Inflammatory macrophage treated with lipopolysaccharide for 4 hours (primary cell): Measurements from ENCODE around the gene ARHGDIA.
A peak's percentile ranks its signal among the peaks of the same experiment; 100 is the strongest.
"Not testable (repeated sequence)": the region's sequence is repeated elsewhere in the genome, so short reads cannot be mapped to it uniquely, and the experiment has no call there.

Experiments used
- DNase-seq: peaks from one replicate; pipeline ENCODE4 v3.0.0-alpha.2; 2020

ARHGDIA gene

DNA sequence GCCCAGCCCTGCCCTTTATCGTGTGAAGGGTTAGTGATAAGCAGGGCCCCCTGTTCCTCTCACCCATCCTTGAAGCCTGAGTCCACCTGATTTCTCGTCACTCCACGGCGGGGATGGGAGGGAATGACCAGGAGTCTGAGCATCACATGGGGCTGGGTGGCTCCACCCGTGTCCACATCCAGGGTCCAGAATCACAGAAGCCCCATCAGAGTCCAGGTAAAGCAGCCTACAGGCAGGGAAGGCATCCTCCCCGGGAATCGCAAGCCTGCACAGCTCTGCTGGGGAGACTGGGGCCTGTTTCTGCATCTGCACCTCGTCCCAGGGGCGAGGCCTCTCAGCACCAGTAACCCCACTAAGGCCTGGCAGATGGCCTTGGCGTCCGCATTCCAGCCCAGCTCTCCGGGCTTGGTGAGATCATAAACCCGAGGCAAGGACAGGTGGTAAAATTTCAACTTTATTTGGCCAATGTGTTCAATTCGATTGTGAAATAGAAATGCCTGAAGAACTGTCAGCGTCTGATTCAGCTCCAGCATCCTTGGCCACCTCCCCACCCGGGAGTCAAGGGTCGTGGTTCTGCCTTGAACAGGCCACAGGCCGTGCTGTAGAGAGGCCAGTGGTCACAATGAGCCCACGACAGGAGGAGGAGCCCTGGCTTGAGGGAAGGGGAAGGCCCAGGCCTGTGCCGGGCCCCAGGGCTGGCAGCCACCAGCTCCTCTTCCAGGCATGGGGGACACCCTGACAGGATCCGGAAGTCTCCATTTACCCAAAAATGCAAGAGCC, 28.2 kb downstream of the ARHGDIA start:
- no peak for DNase-seq

DNA sequence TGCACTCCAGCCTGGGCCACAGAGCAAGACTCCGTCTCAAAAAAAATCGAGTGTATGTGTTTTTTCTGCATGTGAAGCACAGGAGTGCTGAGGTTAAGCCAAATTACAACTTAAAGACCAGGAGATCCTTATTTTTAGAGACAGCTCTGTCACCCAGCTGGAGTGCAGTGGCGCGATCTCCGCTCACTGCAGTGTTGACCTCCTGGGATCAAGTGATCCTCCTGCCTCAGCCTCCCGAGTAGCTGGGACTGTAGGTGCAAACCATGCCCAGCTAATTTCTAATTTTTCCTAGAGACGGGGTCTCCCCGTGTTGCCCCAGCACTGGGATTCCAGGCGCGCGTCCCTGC, 28.8 kb downstream of the ARHGDIA start:
- DNase-seq: no peak

DNA sequence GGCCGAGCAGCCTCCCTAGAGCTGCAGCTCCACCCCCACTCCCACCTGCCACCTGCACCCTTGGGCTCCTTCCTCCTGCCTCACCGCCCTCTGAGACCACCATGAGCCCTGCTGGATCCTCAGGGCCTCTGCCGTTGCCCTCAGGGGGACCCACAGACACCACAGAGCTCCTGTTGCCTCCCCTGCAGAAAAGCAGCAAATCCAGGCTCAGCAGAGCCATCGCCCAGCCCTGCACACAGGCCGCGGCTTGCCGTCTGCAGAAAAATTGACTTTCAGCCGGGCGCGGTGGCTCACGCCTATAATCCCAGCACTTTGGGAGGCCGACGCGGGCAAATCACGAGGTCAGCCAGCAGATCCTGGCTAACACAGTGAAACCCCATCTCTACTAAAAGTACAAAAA, 29.3 kb downstream of the ARHGDIA start:
- DNase-seq: no peak

GRCh38 chr17:81840826-81841778, 30.0 kb downstream of the ARHGDIA start:
- DNase-seq: no peak

DNA sequence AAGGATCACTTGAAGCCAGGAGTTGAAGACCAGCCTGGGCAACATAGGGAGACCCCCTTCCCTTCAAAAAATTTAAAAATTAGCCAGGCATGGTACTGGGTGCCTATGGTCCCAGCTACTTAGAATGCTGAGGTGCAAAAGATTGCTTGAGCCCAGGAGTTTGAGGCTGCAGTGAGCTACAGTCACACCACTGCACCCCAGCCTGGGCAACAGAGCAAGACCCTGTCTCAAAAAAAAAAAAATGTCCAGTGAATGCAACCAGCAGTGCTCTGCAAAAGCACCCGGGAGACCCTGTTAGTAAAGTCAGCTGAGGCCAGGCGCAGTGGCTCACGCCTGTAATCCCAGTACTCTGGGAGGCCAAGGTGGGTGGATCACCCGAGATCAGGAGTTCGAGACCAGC, 31.1 kb downstream of the ARHGDIA start:
- DNase-seq: not testable (repeated sequence)

DNA sequence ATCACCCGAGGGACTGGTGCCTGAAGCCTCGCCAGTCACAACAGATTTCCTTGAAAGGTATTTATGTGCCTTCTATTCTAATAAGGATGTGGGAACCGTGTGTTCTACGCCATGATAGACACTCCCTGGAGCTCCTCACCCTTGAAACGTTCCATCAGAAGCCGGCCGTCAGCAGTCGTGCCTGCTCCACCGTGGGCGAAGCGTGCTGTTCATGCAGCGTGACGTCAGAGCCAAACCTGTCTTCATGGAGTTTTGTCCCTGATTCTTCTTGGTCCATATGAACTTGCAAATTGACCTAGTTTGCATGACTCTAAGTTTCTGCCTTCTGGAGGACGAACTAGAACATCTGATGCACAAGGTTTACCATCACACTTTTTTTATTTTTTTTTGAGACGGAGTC, 31.8 kb downstream of the ARHGDIA start:
- DNase-seq: no peak

DNA sequence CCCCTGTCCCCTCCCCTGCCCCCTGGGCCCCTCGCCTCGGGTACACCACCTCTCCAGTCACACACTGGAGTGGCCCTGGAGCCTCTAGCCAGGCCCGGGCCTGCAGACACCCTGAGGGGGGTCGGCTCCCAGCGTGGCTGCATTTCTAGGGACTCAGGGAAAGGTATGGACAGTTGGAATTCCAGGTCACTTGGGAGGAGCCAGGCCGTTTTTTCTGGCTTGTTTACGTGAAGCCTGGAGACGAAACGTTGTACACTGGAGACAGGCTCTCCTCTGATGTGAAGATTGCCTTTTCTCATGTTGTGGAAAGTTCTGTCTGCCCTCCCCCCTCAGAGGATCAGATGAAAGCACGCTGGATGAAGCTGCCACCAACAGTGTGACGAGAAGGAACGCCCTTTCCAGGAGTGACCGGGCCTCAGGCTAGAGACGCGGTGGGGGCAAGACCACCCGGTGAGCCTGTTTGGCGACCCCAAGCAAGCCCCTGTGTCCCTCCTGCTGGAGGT, 32.3 kb downstream of the ARHGDIA start:
- DNase-seq: no peak

DNA sequence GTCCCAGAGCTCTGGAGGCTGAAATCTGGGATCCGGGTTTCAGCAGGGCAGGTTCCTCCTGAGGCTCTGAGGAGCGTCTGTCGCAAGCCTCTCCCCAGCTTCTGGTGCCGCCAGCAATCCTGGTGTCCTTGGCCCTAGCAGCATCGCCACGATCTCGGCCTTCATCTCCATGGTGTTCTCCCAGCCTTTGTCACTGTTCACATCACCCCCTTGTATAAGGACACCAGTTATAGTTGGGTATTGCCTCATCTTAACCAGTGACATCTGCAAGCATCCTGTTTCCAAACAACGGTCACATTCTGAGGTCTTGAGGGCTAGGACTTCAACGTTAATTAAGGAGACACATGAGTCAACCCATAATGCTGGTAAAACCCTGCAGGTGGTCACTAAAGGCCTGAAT, 33.5 kb downstream of the ARHGDIA start:
- DNase-seq: peak; percentile 91

DNA sequence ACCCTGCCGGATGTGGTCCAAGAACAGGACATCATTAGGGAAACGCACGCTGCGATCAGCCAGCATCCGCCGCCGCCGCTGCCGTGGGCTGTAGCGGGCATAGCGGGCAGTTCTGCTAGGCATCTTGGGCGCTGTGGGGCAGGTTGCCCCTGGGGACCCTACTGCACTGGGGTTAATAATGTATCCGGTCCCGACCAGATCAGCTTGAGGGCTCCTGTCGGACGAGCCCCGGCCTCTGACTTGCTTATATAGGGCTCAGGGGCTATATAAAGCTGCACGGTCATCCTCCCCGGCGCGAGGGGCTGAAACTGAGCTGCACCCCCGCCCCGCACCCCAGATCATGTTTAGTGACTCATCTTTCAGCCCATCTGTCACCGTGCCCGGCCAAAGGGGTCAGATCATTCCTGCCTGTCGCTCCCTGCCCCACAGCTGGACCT, 36.3 kb downstream of the ARHGDIA start, which contains the start of gene PPP1R27:
TSS of gene PPP1R27 (minus strand) at position 220 of the 437 bp plus-strand sequence. CDS start at position 123, 97 bp downstream.
- DNase-seq: no peak

DNA sequence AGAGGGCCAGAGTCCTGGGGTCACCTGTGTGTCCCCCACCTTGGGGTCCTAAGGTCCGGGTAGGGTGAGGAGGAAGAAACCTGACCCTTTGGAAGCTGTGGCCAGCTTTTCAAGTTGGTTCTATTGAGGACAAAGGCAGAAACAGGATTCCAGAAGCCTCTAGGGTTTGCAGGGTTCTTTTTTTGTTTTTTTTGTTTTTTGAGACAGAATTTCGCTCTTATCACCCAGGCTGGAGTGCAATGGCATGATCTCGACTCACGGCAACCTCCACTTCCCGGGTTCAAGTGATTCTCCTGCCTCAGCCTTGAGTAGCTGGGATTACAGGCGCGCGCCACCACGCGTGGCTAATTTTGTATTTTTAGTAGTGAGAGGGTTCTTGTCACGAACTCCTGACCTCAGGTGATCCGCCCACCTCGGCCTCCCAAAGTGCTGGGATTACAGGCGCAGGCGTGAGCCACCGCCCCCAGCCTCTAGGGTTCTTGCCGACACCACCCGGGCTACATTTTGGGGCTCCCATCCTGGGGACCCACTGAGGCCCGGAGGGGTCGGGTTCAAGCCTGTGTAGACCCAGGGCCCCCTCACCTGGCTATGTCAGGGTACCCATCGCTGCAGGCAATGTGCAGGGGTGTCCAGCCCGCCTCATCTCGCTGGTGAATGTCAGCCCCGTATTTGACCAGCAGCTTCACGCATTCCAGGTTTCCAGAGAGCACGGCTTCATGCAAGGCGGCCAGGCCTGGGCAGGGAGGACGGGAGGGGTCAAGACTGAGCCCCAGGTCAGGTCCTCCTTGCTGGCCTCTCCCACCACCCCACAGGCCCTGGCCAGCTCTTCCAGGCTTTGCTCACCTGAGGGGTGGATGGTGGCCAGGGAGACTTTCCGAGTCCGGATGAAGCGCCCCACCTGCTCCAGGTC, 37.0 kb downstream of the ARHGDIA start:
- DNase-seq: no peak

- DNase-seq: peak; percentile 97
These were observed 37.8 kb downstream of the ARHGDIA start, which contains the start of gene MCRIP1 for GRCh38 chr17:81833160-81833920. Gene MCRIP1, minus strand, starts transcription at chr17:81833291. Its CDS starts 8,785 bp downstream, at chr17:81824506.

DNA sequence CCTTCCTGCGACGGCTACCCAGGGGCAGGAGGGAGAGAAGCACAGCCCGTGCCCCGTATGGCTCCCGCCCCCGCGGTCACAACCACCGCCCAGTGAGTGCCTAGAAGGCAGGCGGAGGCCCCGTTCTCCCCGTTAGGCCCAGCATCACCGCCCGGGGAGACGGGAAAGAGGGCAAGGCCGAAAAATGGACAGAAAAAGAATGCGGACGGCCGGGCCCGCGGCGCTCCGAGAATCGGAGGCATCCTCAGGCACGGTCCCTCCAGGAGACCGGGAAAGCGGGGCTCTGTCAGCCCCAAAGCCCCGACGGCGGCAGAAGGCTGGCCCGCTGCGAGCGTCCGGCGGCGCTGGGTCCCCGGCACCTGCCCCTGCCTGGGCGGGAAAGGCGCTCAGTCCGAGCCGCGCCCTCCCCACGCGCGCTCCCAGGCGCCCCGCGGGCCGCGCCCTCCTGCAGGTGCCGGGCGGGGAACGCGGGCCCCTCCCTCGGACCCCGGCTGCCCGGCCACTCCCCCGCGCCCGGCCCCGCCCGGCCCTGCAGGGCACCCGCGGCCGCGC, 38.5 kb downstream of the ARHGDIA start:
- DNase-seq: peak; percentile 36

DNA sequence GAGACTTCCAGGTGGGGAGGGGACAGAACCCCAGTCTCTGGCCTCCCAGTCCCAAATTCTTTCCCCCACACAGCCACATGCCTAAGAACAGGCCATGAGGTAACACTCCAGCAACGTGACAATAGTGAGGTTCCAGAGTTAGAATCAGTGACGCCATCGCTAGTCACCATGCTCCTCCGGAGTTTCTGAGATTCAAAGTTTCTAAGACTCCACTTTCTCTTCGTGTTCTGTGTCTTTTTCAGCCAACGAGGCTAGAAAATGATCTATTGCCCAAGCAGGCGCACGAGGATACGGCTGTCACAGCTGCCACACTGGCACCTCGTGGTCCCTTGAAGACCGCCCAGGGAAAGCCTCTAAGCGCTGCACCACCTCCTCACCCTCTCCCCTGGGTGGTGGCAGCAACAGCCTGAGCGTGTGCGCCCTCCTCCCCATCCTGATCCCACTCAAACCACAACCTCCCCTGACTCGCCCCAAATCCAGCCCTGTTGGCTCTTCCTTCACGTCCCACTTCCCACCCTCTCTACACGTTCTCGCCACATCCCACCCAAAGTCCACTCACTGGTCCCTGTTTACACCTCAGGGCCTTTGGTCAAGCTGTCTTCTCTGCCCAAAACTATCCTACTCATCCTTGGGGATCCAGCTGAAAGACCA, 39.1 kb downstream of the ARHGDIA start:
- peak; percentile 94 for DNase-seq

- no peak for DNase-seq
These were observed 39.6 kb downstream of the ARHGDIA start for GRCh38 chr17:81831563-81831956.

DNA sequence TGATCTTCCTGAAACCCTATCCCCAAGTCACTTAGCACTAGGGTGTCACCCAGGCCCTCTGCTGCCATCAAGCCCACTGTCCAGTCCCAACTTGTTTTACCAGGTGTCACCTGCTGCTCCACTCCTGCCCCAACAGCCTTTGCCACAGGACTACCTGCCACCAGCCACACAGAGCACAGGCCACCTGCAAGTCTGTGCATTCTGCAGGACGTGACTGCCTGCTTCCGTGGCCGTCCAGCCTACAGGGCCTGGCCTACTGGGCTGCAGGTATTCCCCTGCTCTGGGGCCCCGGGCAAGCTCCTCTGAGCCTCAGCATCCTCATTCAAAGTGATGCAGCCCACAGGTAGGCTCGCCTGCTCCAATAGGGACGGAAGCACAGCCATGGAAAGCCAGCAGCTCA, 41.3 kb downstream of the ARHGDIA start:
- DNase-seq: no peak

- DNase-seq: no peak
These were observed 42.5 kb downstream of the ARHGDIA start for GRCh38 chr17:81828656-81829055.

- DNase-seq: no peak
These were observed 45.2 kb downstream of the ARHGDIA start for GRCh38 chr17:81825841-81826466.

DNA sequence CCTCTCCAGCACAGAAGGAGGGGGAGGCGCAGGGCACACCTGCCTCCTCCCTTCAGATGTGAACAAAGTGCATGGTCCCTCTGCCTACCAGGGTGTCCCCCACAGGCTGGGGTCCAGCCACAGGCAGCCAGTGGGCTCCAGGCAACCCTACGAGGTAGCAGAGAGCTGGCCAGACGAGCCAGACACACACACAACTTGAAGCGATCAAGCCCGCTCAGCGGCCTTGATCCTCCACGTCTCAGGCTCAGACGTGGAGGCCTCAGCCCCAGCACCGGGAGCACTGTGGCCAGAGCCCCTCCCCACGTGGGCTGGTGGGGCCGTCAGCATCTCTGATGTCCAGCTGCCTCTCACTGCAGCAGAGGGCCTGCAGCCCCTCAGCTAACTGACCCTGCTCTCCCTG, 46.5 kb downstream of the ARHGDIA start:
- no peak for DNase-seq

- no peak for DNase-seq
These were observed 47.2 kb downstream of the ARHGDIA start for GRCh38 chr17:81823820-81824550.
